Glutamatergic neuron (in vitro differentiated cells): ENCODE results near the gene FARS2. TPM values are rescaled to one million over a fixed set of nuclear protein-coding genes. Genes with fewer than 3 reads are reported as not detected.
"Not testable (repeated sequence)": the region's sequence is repeated elsewhere in the genome, so short reads cannot be mapped to it uniquely, and the experiment has no call there.

Source experiments
- DNase-seq: peaks from one replicate; pipeline ENCODE4 v3.0.0; 2022
- H3K27ac Mint-ChIP-seq: one replicate; pipeline ENCODE4 v1.8.0; 2020; ENCODE audit warnings: mild to moderate bottlenecking, mixed read lengths, inconsistent platforms; ENCODE audit not compliant: unreplicated experiment
- H3K27me3 Mint-ChIP-seq: one replicate; pipeline ENCODE4 v1.8.0; 2020; ENCODE audit warnings: mild to moderate bottlenecking, moderate library complexity, mixed read lengths, inconsistent platforms; ENCODE audit not compliant: unreplicated experiment
- H3K36me3 Mint-ChIP-seq: one replicate; pipeline ENCODE4 v1.8.0; 2020; ENCODE audit warnings: mild to moderate bottlenecking, mixed read lengths, inconsistent platforms; ENCODE audit not compliant: unreplicated experiment
- H3K4me1 Mint-ChIP-seq: one replicate; pipeline ENCODE4 v1.8.0; 2020; ENCODE audit warnings: mild to moderate bottlenecking, low read depth, mixed read lengths, inconsistent platforms; ENCODE audit not compliant: unreplicated experiment
- H3K4me3 Mint-ChIP-seq: one replicate; pipeline ENCODE4 v1.8.0; 2020; ENCODE audit warnings: mild to moderate bottlenecking, mixed read lengths, inconsistent platforms; ENCODE audit not compliant: unreplicated experiment
- H3K9me3 Mint-ChIP-seq: one replicate; pipeline ENCODE4 v1.8.0; 2020; ENCODE audit warnings: mild to moderate bottlenecking, moderate library complexity, mixed read lengths, inconsistent platforms; ENCODE audit not compliant: unreplicated experiment
- CTCF ChIP-seq: fragments of 200-600 bp; sonication (generic); IDR thresholded peaks from one replicate; pipeline ENCODE4 v1.5.0; 2021; ENCODE audit not compliant: partially characterized antibody, unreplicated experiment
- total RNA-seq: library from RNA; stranded (reverse); fragmentation: NEBNext Ultra II Directional; extraction: Animal tissue kit (Norgen Biotek cat#: 25700); gene quantifications from one replicate; pipeline ENCODE4 v1.2.1, GENCODE V29; 2021; ENCODE audit not compliant: unreplicated experiment

Gene FARS2
- total RNA-seq, 1 donor from 2014 or later: 14.2 TPM

GRCh38 chr6:5556011-5556410 is 294.7 kb downstream of the FARS2 start:
- no peak for TF ChIP-seq CTCF
- no peak for DNase-seq
- Mint-ChIP-seq H3K36me3 (peaks cover 3% of the 10 kb centered on the region), H3K27ac (no peak overlapping the region), H3K4me3 (no peak overlapping the region), H3K9me3 (peaks cover 2% of the 10 kb centered on the region), H3K4me1 (peaks cover 3% of the 10 kb centered on the region), H3K27me3 (no peaks in the 10 kb centered on the region)

- DNase-seq: no peak
- TF ChIP-seq CTCF: no peak
- Mint-ChIP-seq H3K36me3 (peaks cover 5% of the 10 kb centered on the region), H3K4me3 (no peak overlapping the region), H3K9me3 (peaks cover 2% of the 10 kb centered on the region), H3K4me1 (peaks cover 3% of the 10 kb centered on the region), H3K27ac (no peak overlapping the region), H3K27me3 (no peaks in the 10 kb centered on the region)
These were observed 296.2 kb downstream of the FARS2 start for GRCh38 chr6:5557506-5557905.

- DNase-seq: no peak
- H3K27ac Mint-ChIP-seq: no peak overlapping the region
- no peak overlapping the region for H3K4me3 Mint-ChIP-seq
- H3K36me3 Mint-ChIP-seq: peaks cover 5% of the 10 kb centered on the region
- no peak for TF ChIP-seq CTCF
- no peaks in the 10 kb centered on the region for H3K9me3 Mint-ChIP-seq
- no peaks in the 10 kb centered on the region for H3K4me1 Mint-ChIP-seq
- no peaks in the 10 kb centered on the region for H3K27me3 Mint-ChIP-seq
These were observed 298.3 kb downstream of the FARS2 start for GRCh38 chr6:5559651-5560050.

GRCh38 chr6:5562277-5562676 is 301.0 kb downstream of the FARS2 start:
- Mint-ChIP-seq H3K4me3 (no peak overlapping the region), H3K9me3 (no peaks in the 10 kb centered on the region), H3K36me3 (peaks cover 5% of the 10 kb centered on the region), H3K27me3 (no peaks in the 10 kb centered on the region), H3K27ac (no peak overlapping the region), H3K4me1 (no peaks in the 10 kb centered on the region)
- no peak for TF ChIP-seq CTCF
- DNase-seq: no peak

- Mint-ChIP-seq H3K4me3 (no peak overlapping the region), H3K9me3 (no peaks in the 10 kb centered on the region), H3K27me3 (no peaks in the 10 kb centered on the region), H3K36me3 (peaks cover 5% of the 10 kb centered on the region), H3K4me1 (no peaks in the 10 kb centered on the region), H3K27ac (no peak overlapping the region)
- no peak for TF ChIP-seq CTCF
- DNase-seq: no peak
These were observed 301.8 kb downstream of the FARS2 start for GRCh38 chr6:5563086-5563485.

- not testable (repeated sequence) for DNase-seq, H3K36me3 Mint-ChIP-seq, H3K27ac Mint-ChIP-seq, H3K27me3 Mint-ChIP-seq, H3K4me1 Mint-ChIP-seq, H3K4me3 Mint-ChIP-seq, H3K9me3 Mint-ChIP-seq
These were observed 303.4 kb downstream of the FARS2 start for GRCh38 chr6:5564746-5565145.
